ENCODE measurements around the gene TSPYL1.
"Not testable (repeated sequence)": the region's sequence is repeated elsewhere in the genome, so short reads cannot be mapped to it uniquely, and the experiment has no call there.

DNA sequence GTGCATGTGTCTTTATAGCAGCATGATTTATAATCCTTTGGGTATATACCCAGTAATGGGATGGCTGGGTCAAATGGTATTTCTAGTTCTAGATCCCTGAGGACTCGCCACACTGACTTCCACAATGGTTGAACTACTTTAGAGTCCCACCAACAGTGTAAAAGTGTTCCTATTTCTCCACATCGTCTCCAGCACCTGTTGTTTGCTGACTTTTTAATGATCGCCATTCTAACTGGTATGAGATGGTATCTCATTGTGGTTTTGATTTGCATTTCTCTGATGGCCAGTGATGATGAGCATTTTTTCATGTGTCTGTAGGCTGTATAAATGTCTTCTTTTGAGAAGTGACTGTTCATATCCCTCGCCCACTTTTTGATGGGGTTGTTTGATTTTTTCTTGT, 5.3 kb upstream of the TSPYL1 start:
- TF ChIP-seq EZH2phosphoT487 (IDR thresholded peaks at IDR 0.05; ENCODE audit: borderline replicate concordance), result not testable (repeated sequence)
- TF ChIP-seq, protein P1, sequence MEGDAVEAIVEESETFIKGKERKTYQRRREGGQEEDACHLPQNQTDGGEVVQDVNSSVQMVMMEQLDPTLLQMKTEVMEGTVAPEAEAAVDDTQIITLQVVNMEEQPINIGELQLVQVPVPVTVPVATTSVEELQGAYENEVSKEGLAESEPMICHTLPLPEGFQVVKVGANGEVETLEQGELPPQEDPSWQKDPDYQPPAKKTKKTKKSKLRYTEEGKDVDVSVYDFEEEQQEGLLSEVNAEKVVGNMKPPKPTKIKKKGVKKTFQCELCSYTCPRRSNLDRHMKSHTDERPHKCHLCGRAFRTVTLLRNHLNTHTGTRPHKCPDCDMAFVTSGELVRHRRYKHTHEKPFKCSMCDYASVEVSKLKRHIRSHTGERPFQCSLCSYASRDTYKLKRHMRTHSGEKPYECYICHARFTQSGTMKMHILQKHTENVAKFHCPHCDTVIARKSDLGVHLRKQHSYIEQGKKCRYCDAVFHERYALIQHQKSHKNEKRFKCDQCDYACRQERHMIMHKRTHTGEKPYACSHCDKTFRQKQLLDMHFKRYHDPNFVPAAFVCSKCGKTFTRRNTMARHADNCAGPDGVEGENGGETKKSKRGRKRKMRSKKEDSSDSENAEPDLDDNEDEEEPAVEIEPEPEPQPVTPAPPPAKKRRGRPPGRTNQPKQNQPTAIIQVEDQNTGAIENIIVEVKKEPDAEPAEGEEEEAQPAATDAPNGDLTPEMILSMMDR (conservative IDR thresholded peaks at IDR 0.05; ENCODE audit: low read length), result not testable (repeated sequence)

Measured in Loucy (cell line).